Hepatocyte (in vitro differentiated cells): ENCODE measurements around the gene KSR1.
"Not testable (repeated sequence)": the region's sequence is repeated elsewhere in the genome, so short reads cannot be mapped to it uniquely, and the experiment has no call there.

Source experiments
- CTCF ChIP-seq: fragments of 200-600 bp; sonication (generic); IDR thresholded peaks from 2 replicates; pipeline ENCODE4 v1.5.1; 2016; ENCODE audit warnings: antibody characterized with exemption, mild to moderate bottlenecking; ENCODE audit not compliant: poor library complexity
- EZH2 ChIP-seq: fragments of 200-600 bp; sonication (generic); IDR thresholded peaks from 2 replicates; pipeline ENCODE4 v1.6.1; 2016; ENCODE audit warnings: antibody characterized with exemption, mild to moderate bottlenecking, borderline replicate concordance
- EZH2phosphoT487 ChIP-seq: fragments of 200-600 bp; sonication (generic); IDR thresholded peaks from one replicate; pipeline ENCODE4 v1.6.1; 2018; ENCODE audit warnings: antibody characterized with exemption, mild to moderate bottlenecking, low read depth, moderate library complexity; ENCODE audit not compliant: unreplicated experiment, severe bottlenecking

- TF ChIP-seq CTCF, EZH2, EZH2phosphoT487: not testable (repeated sequence)
Observed at GRCh38 chr17:27426471-27426870, 29.8 kb upstream of the KSR1 start.
